HCT116 (cell line): ENCODE results near the gene PAPOLG.

Source experiments
- ATF3 ChIP-seq: IDR thresholded peaks from 2 replicates; pipeline ENCODE4 v1.6.1; 2012
- CTCF ChIP-seq, 3 experiments: fragments of 200-600 bp in 1 of 3; sonication (generic) in 1 of 3; IDR thresholded peaks in 2 of 3; conservative IDR thresholded peaks in 1 of 3; 2 replicates each; pipeline ENCODE4 v1.5.1; 2012 to 2017; ENCODE audit warnings: low read depth in 2 of 3, low read length in 2 of 3, antibody characterized with exemption in 1 of 3, borderline replicate concordance in 1 of 3, control low read depth in 1 of 3, mild to moderate bottlenecking in 1 of 3, mixed read lengths in 1 of 3, mixed run types in 1 of 3, moderate library complexity in 1 of 3; ENCODE audit not compliant: insufficient read depth in 1 of 3
- MAX ChIP-seq: IDR thresholded peaks from 2 replicates; pipeline ENCODE4 v1.6.1; 2012
- POLR2A ChIP-seq: IDR thresholded peaks from 2 replicates; pipeline ENCODE4 v1.7.0; 2011; ENCODE audit warnings: borderline replicate concordance; ENCODE audit not compliant: insufficient read depth, insufficient read length; ENCODE audit errors: extremely low read depth

GRCh38 chr2:60847854-60848253, 91.8 kb downstream of the PAPOLG start:
- TF ChIP-seq ATF3 (no peak), CTCF (IDR thresholded peaks at IDR 0.05 in 2 of 3, conservative IDR thresholded peaks at IDR 0.05 in 1 of 3; ENCODE audit: borderline replicate concordance in 1 of 3, insufficient read depth in 1 of 3, low read depth in 2 of 3, low read length in 2 of 3) (no peak), POLR2A (no peak), MAX (no peak)
